HEK293 (cell line): ENCODE measurements around the gene KCNMA1.

Experiments
- OSR2 ChIP-seq: fragments of 450-650 bp; formaldehyde crosslinking; IDR thresholded peaks from 2 replicates; pipeline ENCODE4 v1.5.1; 2016; ENCODE audit warnings: missing biosample characterization, missing genetic modification characterization
- ZBTB20 ChIP-seq: fragments of 450-650 bp; formaldehyde crosslinking; IDR thresholded peaks from 2 replicates; pipeline ENCODE4 v1.5.1; 2016; ENCODE audit warnings: missing biosample characterization, missing genetic modification characterization
- ZBTB21 ChIP-seq: fragments of 450-650 bp; formaldehyde crosslinking; IDR thresholded peaks from 2 replicates; pipeline ENCODE4 v1.5.1; 2017; ENCODE audit warnings: missing biosample characterization, missing genetic modification characterization
- ZNF133 ChIP-seq: fragments of 450-650 bp; formaldehyde crosslinking; IDR thresholded peaks from 2 replicates; pipeline ENCODE4 v1.5.1; 2016; ENCODE audit warnings: missing biosample characterization, missing genetic modification characterization
- ZNF266 ChIP-seq: fragments of 450-650 bp; formaldehyde crosslinking; IDR thresholded peaks from 2 replicates; pipeline ENCODE4 v1.5.1; 2016; ENCODE audit warnings: missing biosample characterization, missing genetic modification characterization, low read depth
- ZNF621 ChIP-seq: fragments of 450-650 bp; formaldehyde crosslinking; IDR thresholded peaks from 2 replicates; pipeline ENCODE4 v1.5.1; 2017; ENCODE audit warnings: missing biosample characterization, missing genetic modification characterization
- ZNF791 ChIP-seq: fragments of 450-650 bp; formaldehyde crosslinking; IDR thresholded peaks from 2 replicates; pipeline ENCODE4 v1.5.1; 2016; ENCODE audit warnings: missing biosample characterization, missing genetic modification characterization
- ZSCAN30 ChIP-seq: fragments of 450-650 bp; IDR thresholded peaks from 2 replicates; pipeline ENCODE4 v1.5.1; 2018; ENCODE audit warnings: missing biosample characterization, mild to moderate bottlenecking, missing genetic modification characterization, moderate library complexity
- ZXDB ChIP-seq: fragments of 450-650 bp; formaldehyde crosslinking; IDR thresholded peaks from 2 replicates; pipeline ENCODE4 v1.5.1; 2016; ENCODE audit warnings: missing biosample characterization, missing genetic modification characterization
- TF ChIP-seq, protein P1 (sequence below): fragments of 450-650 bp; formaldehyde crosslinking; IDR thresholded peaks from 2 replicates; pipeline ENCODE4 v1.5.1; 2016; ENCODE audit warnings: missing biosample characterization, missing genetic modification characterization
- TF ChIP-seq, protein P2 (sequence below): fragments of 450-650 bp; formaldehyde crosslinking; IDR thresholded peaks from 2 replicates; pipeline ENCODE4 v1.5.1; 2016; ENCODE audit warnings: missing biosample characterization, missing genetic modification characterization
- TF ChIP-seq, protein P3 (sequence below): fragments of 450-650 bp; formaldehyde crosslinking; IDR thresholded peaks from 2 replicates; pipeline ENCODE4 v1.5.1; 2016; ENCODE audit warnings: missing biosample characterization, missing genetic modification characterization

DNA sequence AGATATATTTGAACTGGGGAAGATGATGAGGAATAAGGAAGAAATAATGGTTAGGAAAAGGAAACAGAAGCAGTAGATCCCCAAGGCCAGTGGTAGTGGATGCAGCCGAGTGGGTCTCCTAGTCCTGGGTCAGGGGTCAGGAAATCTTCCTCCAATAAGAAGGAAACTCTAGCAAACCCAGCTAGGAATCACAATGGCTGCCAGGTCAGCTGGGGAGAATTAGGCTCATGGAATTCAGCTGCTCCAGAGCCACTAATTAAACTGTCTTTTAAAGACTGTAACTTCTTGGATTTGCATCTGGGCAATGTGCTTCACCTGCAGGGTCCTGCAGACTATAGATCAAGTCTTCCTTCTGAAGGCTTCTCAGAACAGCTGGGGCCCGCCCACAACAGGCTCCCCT, 644.4 kb downstream of the KCNMA1 start:
- TF ChIP-seq ZSCAN30 (tag by site-specific recombination) (no peak), ZNF791 (tag by site-specific recombination) (no peak), ZBTB20 (tag by site-specific recombination) (no peak), ZNF133 (tag by site-specific recombination) (no peak), ZNF621 (tag by site-specific recombination) (no peak), ZBTB21 (tag by site-specific recombination) (no peak), ZXDB (tag by site-specific recombination) (no peak), OSR2 (tag by site-specific recombination) (no peak), ZNF266 (no peak)
- TF ChIP-seq, protein P1, sequence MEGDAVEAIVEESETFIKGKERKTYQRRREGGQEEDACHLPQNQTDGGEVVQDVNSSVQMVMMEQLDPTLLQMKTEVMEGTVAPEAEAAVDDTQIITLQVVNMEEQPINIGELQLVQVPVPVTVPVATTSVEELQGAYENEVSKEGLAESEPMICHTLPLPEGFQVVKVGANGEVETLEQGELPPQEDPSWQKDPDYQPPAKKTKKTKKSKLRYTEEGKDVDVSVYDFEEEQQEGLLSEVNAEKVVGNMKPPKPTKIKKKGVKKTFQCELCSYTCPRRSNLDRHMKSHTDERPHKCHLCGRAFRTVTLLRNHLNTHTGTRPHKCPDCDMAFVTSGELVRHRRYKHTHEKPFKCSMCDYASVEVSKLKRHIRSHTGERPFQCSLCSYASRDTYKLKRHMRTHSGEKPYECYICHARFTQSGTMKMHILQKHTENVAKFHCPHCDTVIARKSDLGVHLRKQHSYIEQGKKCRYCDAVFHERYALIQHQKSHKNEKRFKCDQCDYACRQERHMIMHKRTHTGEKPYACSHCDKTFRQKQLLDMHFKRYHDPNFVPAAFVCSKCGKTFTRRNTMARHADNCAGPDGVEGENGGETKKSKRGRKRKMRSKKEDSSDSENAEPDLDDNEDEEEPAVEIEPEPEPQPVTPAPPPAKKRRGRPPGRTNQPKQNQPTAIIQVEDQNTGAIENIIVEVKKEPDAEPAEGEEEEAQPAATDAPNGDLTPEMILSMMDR: no peak
- TF ChIP-seq, protein P2, sequence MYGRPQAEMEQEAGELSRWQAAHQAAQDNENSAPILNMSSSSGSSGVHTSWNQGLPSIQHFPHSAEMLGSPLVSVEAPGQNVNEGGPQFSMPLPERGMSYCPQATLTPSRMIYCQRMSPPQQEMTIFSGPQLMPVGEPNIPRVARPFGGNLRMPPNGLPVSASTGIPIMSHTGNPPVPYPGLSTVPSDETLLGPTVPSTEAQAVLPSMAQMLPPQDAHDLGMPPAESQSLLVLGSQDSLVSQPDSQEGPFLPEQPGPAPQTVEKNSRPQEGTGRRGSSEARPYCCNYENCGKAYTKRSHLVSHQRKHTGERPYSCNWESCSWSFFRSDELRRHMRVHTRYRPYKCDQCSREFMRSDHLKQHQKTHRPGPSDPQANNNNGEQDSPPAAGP (tag by site-specific recombination): no peak
- TF ChIP-seq, protein P3, sequence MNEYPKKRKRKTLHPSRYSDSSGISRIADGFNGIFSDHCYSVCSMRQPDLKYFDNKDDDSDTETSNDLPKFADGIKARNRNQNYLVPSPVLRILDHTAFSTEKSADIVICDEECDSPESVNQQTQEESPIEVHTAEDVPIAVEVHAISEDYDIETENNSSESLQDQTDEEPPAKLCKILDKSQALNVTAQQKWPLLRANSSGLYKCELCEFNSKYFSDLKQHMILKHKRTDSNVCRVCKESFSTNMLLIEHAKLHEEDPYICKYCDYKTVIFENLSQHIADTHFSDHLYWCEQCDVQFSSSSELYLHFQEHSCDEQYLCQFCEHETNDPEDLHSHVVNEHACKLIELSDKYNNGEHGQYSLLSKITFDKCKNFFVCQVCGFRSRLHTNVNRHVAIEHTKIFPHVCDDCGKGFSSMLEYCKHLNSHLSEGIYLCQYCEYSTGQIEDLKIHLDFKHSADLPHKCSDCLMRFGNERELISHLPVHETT (tag by site-specific recombination): no peak
